Peyer's patch (tissue), 4 donors: ENCODE data around the gene CFAP99. TPM values are rescaled to one million over a fixed set of nuclear protein-coding genes. Genes with fewer than 3 reads are reported as not detected.

Experiments used
- DNase-seq, 3 donors: peaks; one replicate each; pipeline ENCODE4 v3.0.0-alpha.2; 2017 to 2019
- H3K27ac ChIP-seq, 4 donors: fragments of 200-600 bp; sonication (generic); one replicate each; pipeline ENCODE4 v1.5.1; 2016 to 2019
- H3K27me3 ChIP-seq, 2 donors: fragments of 200-600 bp; sonication (generic); one replicate each; pipeline ENCODE4 v1.5.1; 2019
- H3K36me3 ChIP-seq, 3 donors: fragments of 200-600 bp; sonication (generic); one replicate each; pipeline ENCODE4 v1.5.1; 2016 to 2019
- H3K4me1 ChIP-seq, 4 donors: fragments of 200-600 bp; sonication (generic); one replicate each; pipeline ENCODE4 v1.5.1; 2016 to 2019
- H3K4me3 ChIP-seq, 4 donors: fragments of 200-600 bp; sonication (generic); 1 replicate in 3 of 4; 2 replicates in 1 of 4; pipeline ENCODE4 v1.5.1; 2016 to 2019; ENCODE audit warnings: mild to moderate bottlenecking in 1 of 4
- H3K9me3 ChIP-seq, 4 donors: fragments of 200-600 bp; sonication (generic); one replicate each; pipeline ENCODE4 v1.5.1; 2016 to 2019; ENCODE audit warnings: mild to moderate bottlenecking in 1 of 4
- CTCF ChIP-seq, 6 experiments: fragments of 450-650 bp in 4 of 6; fragments of 200-600 bp in 2 of 6; sonication (generic) in 1 of 6; IDR thresholded peaks; one replicate each; pipeline ENCODE4 v1.5.1; 2017 to 2019; ENCODE audit warnings: antibody characterized with exemption in 6 of 6, mild to moderate bottlenecking in 3 of 6, moderate library complexity in 1 of 6
- POLR2A ChIP-seq, 2 donors: fragments of 450-650 bp; IDR thresholded peaks; one replicate each; pipeline ENCODE4 v1.5.1; 2017; ENCODE audit warnings: antibody characterized with exemption in 2 of 2, mild to moderate bottlenecking in 2 of 2, moderate library complexity in 2 of 2
- total RNA-seq, 4 donors: library from RNA; depleted of rRNA; stranded (reverse); fragments of >200 nt; gene quantifications; one replicate each; pipeline ENCODE4 v1.1.0, GENCODE V29; 2016

The CFAP99 gene
- total RNA-seq, 4 donors from 2014 or later, result 0.80 to 1.2 TPM; not detected in 2

GRCh38 chr4:2409381-2409783 is 9.4 kb upstream of the CFAP99 start:
- Histone ChIP-seq H3K27me3 (no peaks in the 10 kb centered on the region), H3K36me3 (no peaks in the 10 kb centered on the region), H3K4me3 (no peak overlapping the region), H3K9me3 (no peaks in the 10 kb centered on the region), H3K4me1 (peaks cover 0 to 35% (median 11%) of the 10 kb centered on the region in 4 donors), H3K27ac (no peak overlapping the region)
- DNase-seq, result no peak
- no peak for TF ChIP-seq CTCF (IDR thresholded peaks at IDR 0.05)
- TF ChIP-seq POLR2A (IDR thresholded peaks at IDR 0.05), result no peak

- no peak for DNase-seq
- Histone ChIP-seq H3K4me3 (peak overlapping the region in 2 of 4 donors; percentile 37 to 40), H3K27me3 (no peaks in the 10 kb centered on the region), H3K36me3 (no peaks in the 10 kb centered on the region), H3K27ac (peak overlapping the region; percentile 72 to 98 (median 88)), H3K9me3 (no peaks in the 10 kb centered on the region), H3K4me1 (peaks cover 0 to 47% (median 14%) of the 10 kb centered on the region in 4 donors)
- TF ChIP-seq POLR2A (IDR thresholded peaks at IDR 0.05) (no peak), CTCF (IDR thresholded peaks at IDR 0.05) (no peak)
Measured at GRCh38 chr4:2411786-2412510, 6.8 kb upstream of the CFAP99 start.

DNA sequence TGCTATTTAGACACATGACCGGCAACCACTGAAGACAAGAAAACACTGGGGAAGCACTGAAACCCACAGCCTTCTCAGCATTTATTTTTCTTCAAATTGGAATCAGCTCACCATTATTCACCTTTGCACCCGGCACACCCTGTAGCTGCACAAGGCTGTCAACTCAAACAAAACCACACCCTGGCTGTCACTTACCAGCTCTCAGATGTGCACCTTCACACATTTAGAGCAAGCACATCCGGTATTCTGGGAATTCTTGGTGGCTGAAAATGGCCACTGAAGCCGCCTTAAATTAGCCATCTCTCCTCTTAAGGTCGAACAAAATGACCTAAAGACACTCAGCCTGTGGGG is 6.2 kb upstream of the CFAP99 start:
- H3K4me3 ChIP-seq, result peak overlapping the region; percentile 3 to 40 (median 28)
- H3K27me3 ChIP-seq, result no peaks in the 10 kb centered on the region
- H3K9me3 ChIP-seq, result no peaks in the 10 kb centered on the region
- DNase-seq, result peak; percentile 47 to 89 (median 81)
- peaks cover 0 to 49% (median 17%) of the 10 kb centered on the region in 4 donors for H3K4me1 ChIP-seq
- peak overlapping the region; percentile 72 to 98 (median 88) for H3K27ac ChIP-seq
- no peaks in the 10 kb centered on the region for H3K36me3 ChIP-seq
- TF ChIP-seq CTCF (IDR thresholded peaks at IDR 0.05) (no peak), POLR2A (IDR thresholded peaks at IDR 0.05) (peak; percentile 18 to 27)

DNA sequence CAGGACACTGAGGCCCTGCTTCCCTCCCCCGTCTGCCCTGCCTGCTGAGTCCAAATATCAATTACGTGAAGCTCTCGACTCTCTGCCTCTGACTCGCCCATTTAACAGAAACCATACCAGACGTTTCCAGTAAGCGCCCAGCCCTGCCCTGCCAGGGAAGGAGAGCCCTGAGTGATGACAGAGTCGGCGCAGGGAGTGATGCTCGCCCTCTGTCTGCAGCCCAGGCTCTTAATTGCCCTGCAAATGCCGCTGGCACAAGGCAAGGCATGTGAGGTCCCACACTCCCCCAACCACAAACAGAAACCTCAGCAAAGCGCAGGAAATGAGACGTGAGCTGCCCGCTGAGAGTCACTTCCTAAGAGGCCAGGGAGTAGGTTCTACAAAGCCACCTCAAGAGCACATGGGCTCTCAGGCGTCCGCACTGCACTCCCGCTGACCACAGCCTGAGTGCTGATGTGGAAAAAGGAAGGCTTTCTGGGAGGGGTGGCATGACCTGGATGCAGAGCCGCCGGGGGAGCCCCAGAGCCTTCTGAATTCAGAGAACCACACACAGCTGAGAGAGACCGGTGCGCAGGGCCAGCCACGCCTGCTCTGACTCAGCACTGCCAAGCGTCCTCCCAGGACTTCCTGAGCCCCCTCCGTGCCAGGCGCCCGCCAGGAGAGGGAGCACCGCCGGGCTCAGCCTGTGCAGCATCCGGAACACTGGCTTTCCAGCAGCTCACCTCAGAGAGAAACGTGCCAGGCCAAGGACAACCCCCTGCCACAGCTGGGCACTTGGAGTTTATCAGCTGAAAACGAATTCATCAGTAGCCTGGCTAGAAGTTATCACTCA is 5.7 kb upstream of the CFAP99 start:
- H3K4me1 ChIP-seq, result peaks cover 0 to 55% (median 20%) of the 10 kb centered on the region in 4 donors
- peak; percentile 83 to 93 (median 90) for DNase-seq
- peak overlapping the region; percentile 3 to 40 (median 28) for H3K4me3 ChIP-seq
- no peaks in the 10 kb centered on the region for H3K27me3 ChIP-seq
- no peaks in the 10 kb centered on the region for H3K9me3 ChIP-seq
- peak; percentile 39 to 70 for TF ChIP-seq POLR2A (IDR thresholded peaks at IDR 0.05)
- peak in 4 of 6 experiments; percentile 16 to 60 (median 58) for TF ChIP-seq CTCF (IDR thresholded peaks at IDR 0.05)
- H3K27ac ChIP-seq, result peak overlapping the region; percentile 72 to 98 (median 88)
- no peaks in the 10 kb centered on the region for H3K36me3 ChIP-seq

- peaks cover 0 to 55% (median 22%) of the 10 kb centered on the region in 4 donors for H3K4me1 ChIP-seq
- DNase-seq, result peak in 2 of 3 donors; percentile 90 to 92
- no peaks in the 10 kb centered on the region for H3K27me3 ChIP-seq
- peak overlapping the region in 3 of 4 donors; percentile 20 to 40 (median 37) for H3K4me3 ChIP-seq
- H3K36me3 ChIP-seq, result no peaks in the 10 kb centered on the region
- peak overlapping the region; percentile 72 to 98 (median 88) for H3K27ac ChIP-seq
- TF ChIP-seq CTCF (IDR thresholded peaks at IDR 0.05) (no peak), POLR2A (IDR thresholded peaks at IDR 0.05) (peak; percentile 69 to 86)
- H3K9me3 ChIP-seq, result no peaks in the 10 kb centered on the region
Measured at GRCh38 chr4:2413821-2414610, 4.7 kb upstream of the CFAP99 start.
